NCI-H748 (cell line): Measurements from ENCODE around the gene SH3YL1.

Source experiments
- DNase-seq: peaks from one replicate; lab custom pipeline; 2025; ENCODE audit not compliant: unreplicated experiment; lab: John Stamatoyannopoulos, UW

Gene SH3YL1, protein sequence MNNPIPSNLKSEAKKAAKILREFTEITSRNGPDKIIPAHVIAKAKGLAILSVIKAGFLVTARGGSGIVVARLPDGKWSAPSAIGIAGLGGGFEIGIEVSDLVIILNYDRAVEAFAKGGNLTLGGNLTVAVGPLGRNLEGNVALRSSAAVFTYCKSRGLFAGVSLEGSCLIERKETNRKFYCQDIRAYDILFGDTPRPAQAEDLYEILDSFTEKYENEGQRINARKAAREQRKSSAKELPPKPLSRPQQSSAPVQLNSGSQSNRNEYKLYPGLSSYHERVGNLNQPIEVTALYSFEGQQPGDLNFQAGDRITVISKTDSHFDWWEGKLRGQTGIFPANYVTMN

DNA sequence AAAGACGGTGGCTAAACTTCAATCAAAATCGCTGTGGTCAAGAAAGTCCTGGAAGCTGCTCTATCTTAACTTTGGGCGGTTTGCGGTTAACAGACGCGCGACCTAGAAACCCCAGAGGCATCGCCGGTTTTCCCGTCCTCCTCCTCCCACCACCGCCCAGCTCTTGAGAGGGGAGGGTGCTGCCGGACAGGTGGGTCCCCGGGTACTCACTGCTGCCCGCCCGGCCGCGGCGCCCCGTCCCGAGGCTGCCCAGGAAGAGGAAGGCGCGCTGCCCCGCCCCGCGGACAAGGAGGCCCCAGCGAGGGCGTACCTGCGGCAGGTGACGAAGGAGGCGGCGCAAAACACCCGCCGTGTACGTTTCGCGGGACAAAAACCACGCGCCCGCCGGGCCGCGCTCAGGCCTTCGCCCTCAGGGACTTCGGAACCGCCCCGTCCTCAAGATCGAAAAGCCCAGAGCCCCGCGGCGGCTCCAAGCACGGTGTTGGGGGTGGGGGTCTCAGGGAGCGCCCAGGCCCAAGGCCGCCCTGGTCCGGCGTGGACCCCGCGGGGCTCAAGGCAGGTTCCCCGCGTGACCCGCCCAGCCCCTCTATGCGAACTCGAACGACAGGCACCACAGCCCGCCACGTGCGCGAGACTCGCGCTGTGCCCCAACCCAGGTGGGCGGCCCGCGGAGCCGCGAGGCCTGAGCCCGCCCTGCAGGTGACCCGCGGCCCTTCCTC, at the start of gene SH3YL1:
SH3YL1 (minus strand) TSS at position 259 of the 719 bp plus-strand sequence; CDS start at position 211, 48 bp downstream.
- DNase-seq: peak; percentile 78

DNA sequence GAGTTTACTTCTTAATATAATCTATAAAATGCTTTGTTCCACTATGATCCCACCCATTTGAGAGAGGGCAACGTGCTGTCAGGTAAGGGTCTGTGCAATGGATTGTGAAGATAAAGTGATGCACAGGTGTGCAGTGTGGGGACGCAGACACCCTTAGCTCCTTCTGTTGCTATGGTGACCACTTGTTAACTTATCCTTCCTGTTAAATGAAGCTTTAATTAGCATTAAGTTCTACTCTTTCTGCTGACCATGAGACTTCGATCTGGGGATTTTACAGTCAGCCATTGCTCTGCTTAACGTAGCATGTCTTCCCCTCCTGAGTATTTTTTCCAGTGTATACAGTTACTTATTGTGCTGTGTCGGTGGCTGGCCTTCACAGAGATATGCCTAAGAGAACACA, 47.2 kb upstream of the SH3YL1 start:
- DNase-seq: peak; percentile 39

DNA sequence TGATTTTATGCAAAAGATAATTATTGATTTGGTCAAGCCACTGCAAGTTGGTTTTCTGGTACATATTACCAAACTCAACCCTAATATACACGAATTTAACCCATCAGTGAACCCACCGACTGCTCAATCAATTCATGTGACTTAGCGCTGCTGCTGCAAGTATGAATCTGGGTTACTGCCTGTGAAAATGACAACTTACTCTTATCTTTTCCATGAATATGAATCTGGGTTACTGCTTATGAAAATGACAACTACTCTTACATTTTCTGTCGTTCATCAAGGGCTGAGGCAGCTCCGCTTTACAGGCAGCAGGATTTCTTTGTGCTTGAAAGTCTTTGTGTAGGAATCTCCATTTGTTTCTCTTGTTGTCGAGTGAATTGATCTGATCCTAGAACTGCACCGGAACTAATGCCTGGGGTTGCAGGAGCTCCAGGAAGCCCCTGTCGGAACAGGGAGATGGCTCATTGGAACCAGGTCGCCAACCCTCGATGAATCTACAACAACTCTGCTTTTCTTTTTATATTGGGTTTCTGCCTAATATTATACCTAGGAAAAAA, 46.2 kb upstream of the SH3YL1 start:
- DNase-seq: no peak

DNA sequence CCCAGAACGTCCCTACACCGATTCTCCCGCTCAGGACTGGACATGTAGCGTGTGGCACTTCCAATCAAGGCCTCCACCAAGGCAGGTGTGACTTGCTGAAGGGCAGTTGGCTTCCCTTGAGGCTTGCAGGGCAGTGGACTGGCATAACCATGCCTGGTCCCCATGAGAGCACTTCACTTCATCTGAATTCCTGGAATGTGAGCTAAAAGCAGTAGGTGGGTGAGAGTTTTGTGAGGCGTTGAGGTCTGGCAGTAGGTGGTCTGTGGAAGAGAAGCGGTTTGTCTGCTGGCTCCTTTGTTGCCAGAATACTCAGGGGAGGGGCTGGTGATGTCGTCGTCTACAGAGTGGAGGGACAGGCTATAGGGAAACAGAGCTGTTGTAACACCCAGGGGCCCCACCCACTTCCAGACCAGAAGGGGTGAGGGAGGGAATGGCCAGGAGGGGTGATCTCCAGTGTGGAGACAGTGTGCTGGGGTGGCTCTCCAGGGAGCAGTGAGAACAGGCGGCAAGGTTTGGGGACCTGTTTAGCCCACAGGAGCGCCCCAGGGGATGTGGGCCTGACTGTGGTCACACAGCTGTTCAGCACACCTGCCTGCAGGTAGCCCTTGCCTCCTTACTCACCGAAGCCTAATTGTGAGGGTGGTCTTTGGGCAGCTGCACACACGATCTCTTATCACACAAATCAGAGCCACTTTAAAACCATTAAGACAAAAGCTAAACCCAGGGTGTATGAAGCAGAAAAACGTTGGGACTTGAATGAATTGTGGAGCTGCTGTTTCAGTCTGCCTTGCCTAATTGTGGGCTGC, 45.5 kb upstream of the SH3YL1 start:
- peak; percentile 31 for DNase-seq

DNA sequence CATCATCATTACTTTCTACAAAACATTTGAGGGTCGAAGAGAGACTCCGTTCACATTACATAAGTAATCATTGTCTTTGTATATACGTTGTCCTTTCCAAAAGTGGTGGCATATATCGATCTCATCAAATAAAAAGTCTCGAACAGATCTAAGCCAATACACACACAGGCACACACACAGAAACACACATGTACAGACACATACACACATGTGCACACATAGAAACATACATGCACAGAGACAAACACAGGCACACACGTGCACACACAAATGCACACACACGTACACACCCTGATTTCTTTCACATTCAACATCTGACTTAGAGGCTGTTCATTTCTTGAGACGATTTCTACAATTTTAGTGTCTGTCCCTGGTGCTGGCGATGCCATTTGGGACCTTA, 41.5 kb upstream of the SH3YL1 start:
- DNase-seq: no peak

DNA sequence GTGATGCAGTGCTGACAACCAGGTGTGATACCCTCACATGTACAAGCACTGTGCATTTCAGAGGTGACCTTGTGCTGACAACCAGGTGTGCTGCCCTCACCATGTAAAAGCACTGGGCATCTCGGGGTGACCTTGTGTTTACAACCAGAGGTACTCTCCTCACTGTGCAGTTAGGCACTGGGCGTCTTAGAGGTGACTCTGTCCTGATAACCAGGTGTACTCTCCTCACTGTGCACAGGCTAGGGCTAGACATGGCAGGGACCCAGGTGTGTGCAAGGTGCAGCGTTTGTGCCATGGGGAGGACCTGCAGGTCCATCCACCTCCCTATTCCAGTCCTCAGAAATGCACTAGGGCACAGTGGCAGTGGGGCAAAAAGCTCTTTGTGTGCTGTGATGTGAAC, 32.5 kb upstream of the SH3YL1 start:
- DNase-seq: no peak

DNA sequence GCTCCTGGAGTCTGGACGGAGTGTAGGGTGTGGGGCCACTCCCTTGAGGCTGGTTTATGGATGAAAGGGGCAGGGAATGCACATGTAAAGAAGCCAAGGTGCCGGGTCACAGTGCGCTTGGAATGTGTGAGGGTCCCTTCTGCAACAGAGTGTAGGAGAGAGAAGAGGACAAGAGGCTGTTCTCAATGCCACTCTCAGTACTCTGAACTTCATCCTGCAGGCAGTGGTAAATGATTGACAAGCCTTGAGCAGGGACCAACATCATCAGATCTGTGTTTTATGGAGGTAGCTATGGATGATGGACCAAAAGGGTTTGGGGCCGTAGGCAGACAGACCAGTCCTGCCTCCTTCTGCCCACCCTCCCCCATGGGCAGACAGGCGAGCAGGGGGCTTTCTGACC, 31.3 kb upstream of the SH3YL1 start:
- DNase-seq: no peak

DNA sequence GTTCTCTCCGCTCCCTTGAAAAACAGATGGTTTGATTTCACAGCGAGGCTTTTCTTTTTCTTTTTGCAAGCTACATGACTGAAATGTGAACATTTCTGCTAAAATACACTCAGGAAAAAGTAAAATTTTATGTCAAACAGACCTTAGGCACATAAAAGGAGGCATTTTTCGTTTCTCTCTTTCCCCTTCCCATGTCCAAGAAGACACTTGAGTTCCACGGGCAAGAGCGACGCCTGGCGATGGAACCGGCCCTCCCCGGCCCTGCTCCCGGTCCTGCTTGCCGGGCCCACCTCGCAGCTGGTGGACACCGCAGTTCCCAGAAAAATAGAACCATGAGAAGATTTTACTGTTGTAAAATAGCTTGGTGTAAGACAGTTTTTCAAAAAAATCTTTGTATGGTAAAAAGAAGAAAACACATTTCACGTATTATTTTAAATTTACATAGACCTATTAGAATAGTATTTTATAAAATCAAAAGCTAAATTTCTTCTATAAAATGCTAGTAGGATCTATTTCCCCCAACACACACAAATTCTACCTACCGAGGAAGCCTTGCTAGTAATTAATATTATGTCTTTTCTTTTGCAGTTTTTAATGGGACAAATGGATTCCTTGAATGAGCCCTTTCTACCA, 26.4 kb upstream of the SH3YL1 start:
- DNase-seq: peak; percentile 70

DNA sequence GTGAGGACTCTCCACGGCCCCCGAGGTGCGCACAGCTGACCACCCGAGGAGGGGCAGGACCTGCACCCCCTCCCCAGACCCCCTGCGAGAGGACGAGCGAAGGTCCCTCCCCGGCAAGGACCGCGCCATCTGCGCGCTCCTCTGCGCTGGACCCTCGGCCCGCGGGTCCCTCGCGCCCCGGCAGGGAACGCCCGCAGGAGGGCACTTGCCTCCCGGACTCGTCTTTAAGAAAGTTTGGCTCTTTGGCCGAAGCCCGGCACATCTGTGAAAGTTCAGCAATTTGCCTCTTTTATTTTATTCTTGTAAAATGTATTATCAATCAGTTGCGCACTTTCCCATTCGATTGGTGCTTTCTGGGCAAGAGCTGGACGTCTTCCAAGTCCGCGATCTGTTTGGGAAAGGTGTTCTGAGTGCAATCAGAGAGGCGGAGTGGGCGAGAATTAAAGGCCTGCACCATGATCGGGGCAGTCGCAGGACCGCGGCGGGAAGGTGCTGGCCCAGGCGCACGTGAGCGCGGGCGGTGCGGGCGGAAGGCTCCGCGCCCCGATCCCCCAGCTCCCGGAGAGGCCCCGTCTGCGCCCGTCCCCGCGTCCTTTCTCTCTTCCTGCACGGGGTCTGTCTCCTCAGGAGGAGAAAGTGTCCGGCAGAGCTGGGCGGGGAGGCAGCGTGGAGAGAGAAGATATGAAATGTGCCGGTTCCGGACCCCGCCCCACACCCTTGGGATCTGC, 25.7 kb upstream of the SH3YL1 start:
- DNase-seq: peak; percentile 77

DNA sequence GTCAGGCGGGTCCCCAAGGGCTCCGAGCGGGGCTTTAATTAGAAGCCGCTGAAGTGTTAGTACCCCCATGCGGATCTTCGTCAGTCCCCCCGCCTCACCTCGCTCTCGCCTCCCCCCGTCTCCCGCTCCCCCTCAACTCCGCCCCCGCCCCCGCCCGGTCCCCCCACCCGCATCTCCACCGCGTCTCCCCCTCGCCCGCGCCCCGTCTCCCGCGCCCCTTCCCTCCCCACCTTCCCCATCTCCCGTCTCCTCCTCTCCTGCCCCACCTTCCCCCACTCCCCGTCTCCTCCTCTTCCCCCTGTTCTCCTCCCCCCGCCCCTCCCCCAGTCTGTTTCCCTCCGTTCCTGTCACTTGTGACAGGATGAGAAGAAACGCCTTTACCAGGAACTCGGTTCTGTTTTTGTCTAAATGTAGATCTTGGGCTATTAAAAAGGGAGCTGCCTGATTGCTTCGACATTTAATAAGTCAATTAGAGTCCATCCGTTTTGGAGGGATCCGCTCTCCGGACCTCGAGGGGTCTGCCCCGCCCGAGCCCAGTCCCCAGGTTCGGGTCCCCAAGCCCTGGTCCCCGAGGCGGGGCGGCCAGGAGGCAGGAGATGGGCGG, 25.0 kb upstream of the SH3YL1 start:
- peak; percentile 54 for DNase-seq

DNA sequence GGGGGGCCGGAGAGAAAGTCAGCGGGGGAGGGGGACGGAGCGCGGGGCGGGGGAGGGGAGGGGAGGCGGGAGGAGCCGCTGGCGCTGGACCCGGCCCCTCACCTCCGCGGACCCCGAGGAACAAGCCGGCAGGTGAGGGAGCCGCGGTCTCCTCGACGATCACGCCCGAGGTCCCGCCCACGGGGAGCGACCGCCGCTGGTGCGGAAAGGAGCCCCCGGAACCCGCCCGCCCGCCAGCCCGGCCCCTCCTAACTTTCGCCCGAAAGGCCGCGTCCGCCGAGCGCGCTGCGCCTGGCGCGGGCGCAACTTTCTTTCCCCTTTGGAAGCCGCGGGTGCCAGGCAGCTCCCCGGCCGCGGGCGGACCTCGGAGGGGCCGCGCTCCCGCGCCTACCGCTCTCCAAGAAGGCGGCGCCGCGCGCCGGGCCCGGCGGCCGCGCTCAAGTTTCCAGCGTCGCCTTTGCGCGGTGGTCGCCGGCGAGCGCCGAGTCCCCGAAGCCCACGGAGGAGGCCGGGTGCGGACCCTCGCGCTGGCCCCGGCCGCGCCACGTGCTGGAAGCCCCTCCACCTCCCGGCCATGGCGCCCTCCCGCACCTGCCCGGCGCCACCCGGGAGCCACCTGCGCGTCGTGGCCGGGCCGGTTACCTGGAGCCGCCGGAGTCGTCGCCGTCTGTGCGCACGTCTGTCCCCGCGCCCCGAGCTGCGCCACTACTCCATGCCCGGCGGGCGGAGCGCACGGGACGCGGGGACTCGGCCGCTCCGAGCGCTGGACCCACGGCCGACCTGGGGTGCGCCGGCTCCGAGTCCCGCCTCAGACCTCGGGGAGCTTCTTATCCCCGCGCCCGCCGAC, 24.3 kb upstream of the SH3YL1 start, which contains the start of gene ALKAL2:
ALKAL2 (minus strand) TSS at position 181 of the 847 bp plus-strand sequence. CDS start 256 bp downstream, outside the sequence.
- peak; percentile 62 for DNase-seq

DNA sequence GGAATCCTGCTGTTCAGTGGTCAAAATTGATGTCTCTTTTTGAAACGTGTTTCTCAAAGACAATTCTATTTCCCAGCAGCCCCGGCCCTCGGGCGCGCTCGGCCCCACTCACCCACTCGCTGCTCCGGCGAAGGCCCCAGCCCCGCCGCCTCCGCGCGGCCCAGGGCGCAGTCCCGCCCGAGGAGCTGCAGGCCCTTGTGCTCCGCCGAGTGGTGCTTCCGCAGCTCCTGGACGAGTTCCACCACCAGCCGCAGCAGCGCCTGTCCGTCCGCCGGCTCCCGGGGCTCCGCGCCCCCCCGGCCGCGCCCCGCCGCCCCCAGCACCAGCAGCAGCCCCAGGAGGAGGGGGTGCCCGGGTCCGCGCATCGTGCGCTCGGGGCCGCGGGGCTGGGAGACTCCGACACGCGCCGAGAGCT, 23.6 kb upstream of the SH3YL1 start:
- DNase-seq: peak; percentile 71

DNA sequence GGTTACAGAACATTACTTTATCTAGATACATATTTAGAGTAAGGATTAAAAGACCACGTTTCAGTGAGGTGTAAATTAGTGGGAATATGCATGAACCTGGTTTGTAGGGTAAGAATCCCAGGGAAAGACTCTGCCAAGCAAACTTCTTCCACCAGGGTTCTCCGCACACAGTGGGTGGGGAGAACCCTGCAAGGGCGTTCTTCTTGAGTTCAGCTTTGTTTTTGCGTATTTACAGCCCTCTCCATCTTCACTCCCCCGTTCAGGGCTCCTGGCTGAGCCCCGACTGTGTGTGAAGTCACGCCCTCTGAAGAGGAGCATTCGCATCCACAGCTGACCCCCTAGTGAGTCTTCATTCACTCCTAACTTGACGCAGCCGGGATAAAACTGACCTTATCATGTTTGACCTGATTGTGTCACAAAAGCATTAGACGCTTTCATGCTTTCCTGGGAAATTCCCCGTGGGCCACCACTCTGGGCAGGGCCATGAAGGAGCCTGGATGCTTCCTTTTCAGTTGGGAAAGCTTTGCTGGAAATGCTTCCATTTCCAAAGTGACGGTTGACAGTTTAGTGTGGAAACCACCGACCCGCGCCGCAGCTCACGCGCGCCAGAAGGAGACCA, 23.1 kb upstream of the SH3YL1 start:
- peak; percentile 35 for DNase-seq

DNA sequence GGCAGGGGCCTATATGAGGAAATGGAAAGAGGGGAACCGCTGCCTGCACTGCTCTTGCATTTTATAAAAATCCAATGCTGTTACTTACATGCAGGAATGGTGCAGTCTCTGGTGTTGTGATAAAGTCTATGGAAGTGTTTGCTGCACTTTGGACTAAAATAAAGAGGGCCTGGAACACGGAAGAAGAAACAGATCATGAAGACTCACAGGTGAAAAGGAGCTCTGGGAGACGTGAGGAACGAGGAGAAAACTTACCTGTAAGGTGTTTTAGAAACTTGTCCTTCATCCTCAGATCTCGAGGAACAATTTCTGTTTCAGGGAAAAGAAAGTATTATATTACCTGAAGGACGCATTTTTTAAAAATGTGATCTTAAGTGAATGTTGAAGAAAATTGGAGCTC, 22.2 kb upstream of the SH3YL1 start:
- no peak for DNase-seq

DNA sequence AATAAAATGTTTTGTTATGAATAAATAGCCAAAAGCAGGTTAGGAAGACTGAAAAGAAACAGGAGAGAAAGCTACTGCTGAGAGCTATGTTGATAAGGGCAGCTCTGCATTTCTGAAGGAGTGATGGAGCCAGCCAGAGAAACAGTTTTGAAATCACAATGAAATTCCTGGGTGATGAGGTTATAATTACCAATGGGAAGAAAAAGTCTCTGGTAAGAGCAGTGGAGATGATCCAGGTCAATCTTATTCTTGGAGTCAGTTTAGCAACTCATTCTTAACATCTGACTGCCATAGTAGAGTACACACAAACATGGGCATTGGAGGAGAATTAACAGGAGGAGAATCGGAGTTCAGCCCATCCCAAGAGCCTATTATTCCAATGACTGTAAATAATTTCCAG, 21.7 kb upstream of the SH3YL1 start:
- no peak for DNase-seq

DNA sequence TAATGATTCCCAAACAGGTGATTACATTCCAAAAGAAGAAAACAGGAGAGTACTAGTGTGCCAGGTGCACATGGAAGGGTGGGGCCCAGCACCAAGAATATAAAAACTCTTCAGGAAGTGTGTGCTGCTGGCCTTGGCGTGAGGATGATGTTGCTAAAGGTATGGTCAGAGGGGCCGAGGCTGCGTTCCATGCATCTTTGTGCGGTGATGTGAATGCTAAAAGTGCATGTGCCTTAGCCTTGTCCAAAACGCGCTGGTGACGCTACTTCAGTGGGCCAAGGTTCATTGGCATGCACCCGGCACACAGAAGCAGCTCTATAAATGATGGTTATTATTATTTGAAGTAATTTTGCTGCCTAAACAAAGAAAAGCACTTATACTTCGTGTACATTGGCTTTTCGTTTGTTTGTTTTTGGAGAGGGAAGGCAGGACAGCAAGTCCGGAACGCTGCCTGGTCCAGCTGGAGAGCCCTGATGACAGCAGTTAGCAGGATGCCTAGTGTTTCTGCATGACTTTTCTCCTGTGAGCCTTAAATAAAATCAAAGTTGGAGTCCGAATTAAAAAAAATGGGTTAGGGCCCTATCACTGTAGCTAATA, 21.2 kb upstream of the SH3YL1 start:
- DNase-seq: peak; percentile 53

DNA sequence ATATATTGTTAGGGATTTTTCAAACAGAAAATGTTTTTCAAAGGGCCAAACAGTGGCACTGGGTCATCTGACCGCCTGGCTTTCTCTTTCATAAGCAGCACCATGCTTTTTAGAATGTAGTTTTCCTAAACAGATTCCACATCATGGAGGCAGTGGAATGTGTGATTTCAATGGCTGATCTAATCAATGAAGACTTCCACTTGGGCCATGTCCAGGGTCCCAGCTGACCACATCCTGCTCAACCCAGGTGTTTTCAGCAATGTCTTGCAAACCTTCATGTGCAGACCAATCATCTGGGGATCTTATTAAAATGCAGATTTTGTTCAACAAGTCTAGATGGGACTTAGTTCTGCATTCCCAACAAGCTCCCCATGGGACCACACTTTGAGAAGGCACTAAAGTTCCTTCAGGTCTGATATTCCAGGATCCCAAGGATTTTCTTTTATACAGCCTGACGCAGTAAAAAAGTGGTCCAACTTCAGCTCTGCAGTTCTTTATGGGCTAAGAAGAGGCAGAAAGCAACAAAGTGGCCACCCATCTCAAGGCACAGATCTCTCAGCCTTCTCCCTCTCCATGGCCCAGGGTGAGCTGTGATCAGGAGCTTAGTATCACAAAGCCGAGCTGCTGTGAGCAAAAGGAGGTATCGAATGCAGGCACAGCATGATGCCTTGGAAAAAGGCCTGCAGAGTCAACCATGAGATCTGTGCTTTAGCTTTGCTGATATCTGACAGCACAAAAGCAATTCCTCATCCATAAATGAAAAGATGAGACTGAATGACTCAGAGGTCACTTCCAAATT, 20.4 kb upstream of the SH3YL1 start:
- DNase-seq: no peak
